ENCODE results near the gene OR5P2.
"Not testable (repeated sequence)": the region's sequence is repeated elsewhere in the genome, so short reads cannot be mapped to it uniquely, and the experiment has no call there.

DNA sequence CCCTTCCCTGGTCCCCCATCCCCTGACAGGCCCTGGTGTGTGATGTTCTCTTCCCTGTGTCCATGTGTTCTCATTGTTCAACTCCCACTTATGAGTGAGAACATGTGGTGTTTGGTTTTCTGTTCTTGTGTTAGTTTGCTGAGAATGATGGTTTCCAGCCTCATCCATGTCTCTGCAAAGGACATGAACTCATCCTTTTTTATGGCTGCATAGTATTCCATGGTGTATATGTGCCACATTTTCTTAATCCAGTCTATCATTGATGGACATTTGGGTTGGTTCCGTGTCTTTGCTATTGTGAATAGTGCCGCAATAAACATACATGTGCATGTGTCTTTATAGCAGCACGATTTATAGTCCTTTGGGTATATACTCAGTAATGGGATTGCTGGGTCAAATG is 23.7 kb upstream of the OR5P2 start:
- not testable (repeated sequence) for TF ChIP-seq CTCF, POLR2A (IDR thresholded peaks at IDR 0.05)
